Vagina (tissue), 2 donors: ENCODE data around the gene FMNL2.

Experiments
- CTCF ChIP-seq, 3 experiments: fragments of 450-650 bp in 2 of 3; fragments of 200-600 bp in 1 of 3; sonication (generic) in 1 of 3; IDR thresholded peaks; one replicate each; pipeline ENCODE4 v1.5.1; 2017 to 2019; ENCODE audit warnings: antibody characterized with exemption in 3 of 3, mild to moderate bottlenecking in 2 of 3, moderate library complexity in 2 of 3
- POLR2A ChIP-seq, 2 donors: fragments of 450-650 bp; IDR thresholded peaks; one replicate each; pipeline ENCODE4 v1.6.1; 2017; ENCODE audit warnings: antibody characterized with exemption in 2 of 2, mild to moderate bottlenecking in 2 of 2, moderate library complexity in 2 of 2
- POLR2AphosphoS5 ChIP-seq, 2 donors: sonication (generic); formaldehyde crosslinking; IDR thresholded peaks; one replicate each; pipeline ENCODE4 v1.9.0; 2017; ENCODE audit warnings: antibody characterized with exemption in 2 of 2, mild to moderate bottlenecking in 2 of 2, low read depth in 1 of 2; ENCODE audit not compliant: insufficient read depth in 1 of 2

- no peak for TF ChIP-seq CTCF (IDR thresholded peaks at IDR 0.05)
- TF ChIP-seq POLR2A (IDR thresholded peaks at IDR 0.05), result no peak
- no peak for TF ChIP-seq POLR2AphosphoS5 (IDR thresholded peaks at IDR 0.05; ENCODE audit: insufficient read depth in 1 of 2, low read depth in 1 of 2)
These were observed 157.9 kb downstream of the FMNL2 start for GRCh38 chr2:152492911-152493310.
